CMK (cell line): Measurements from ENCODE around the gene CAT.

Experiments used
- DNase-seq: peaks from one replicate; pipeline ENCODE4 v3.0.0-alpha.2; 2010; ENCODE audit warnings: low read depth

The CAT gene

GRCh38 chr11:34461215-34461614 lies 22.5 kb downstream of the CAT start:
- no peak for DNase-seq

GRCh38 chr11:34464591-34465051 lies 25.9 kb downstream of the CAT start:
- peak; percentile 54 for DNase-seq

GRCh38 chr11:34466802-34467488 lies 28.2 kb downstream of the CAT start:
- peak; percentile 20 for DNase-seq

GRCh38 chr11:34468209-34468841 lies 29.6 kb downstream of the CAT start:
- no peak for DNase-seq

- DNase-seq, result no peak
These were observed 35.0 kb downstream of the CAT start for GRCh38 chr11:34473603-34474169.

GRCh38 chr11:34475656-34476055 lies 36.9 kb downstream of the CAT start:
- DNase-seq, result no peak

GRCh38 chr11:34476849-34477248 lies 38.1 kb downstream of the CAT start:
- DNase-seq, result no peak

GRCh38 chr11:34478845-34479663 lies 40.3 kb downstream of the CAT start:
- no peak for DNase-seq

GRCh38 chr11:34480314-34480713 lies 41.6 kb downstream of the CAT start:
- DNase-seq, result no peak

GRCh38 chr11:34481307-34481706 lies 42.6 kb downstream of the CAT start:
- DNase-seq, result no peak

GRCh38 chr11:34483106-34483874 lies 44.6 kb downstream of the CAT start:
- no peak for DNase-seq

- no peak for DNase-seq
These were observed 48.7 kb downstream of the CAT start for GRCh38 chr11:34487430-34487829.

GRCh38 chr11:34488855-34489557 lies 50.3 kb downstream of the CAT start:
- DNase-seq, result no peak

- no peak for DNase-seq
These were observed 51.6 kb downstream of the CAT start for GRCh38 chr11:34490304-34490703.

GRCh38 chr11:34492806-34493414 lies 54.2 kb downstream of the CAT start:
- peak; percentile 30 for DNase-seq

- no peak for DNase-seq
These were observed 54.7 kb downstream of the CAT start for GRCh38 chr11:34493468-34493867.

- no peak for DNase-seq
These were observed 55.3 kb downstream of the CAT start for GRCh38 chr11:34493926-34494595.

- DNase-seq, result no peak
These were observed 56.5 kb downstream of the CAT start for GRCh38 chr11:34495239-34495723.

GRCh38 chr11:34495724-34496377 lies 57.1 kb downstream of the CAT start:
- no peak for DNase-seq
